ENCODE data around the gene TUFT1.

TUFT1 gene

GRCh38 chr1:151539321-151540020, 638 bp upstream of the TUFT1 start:
- no peak for DNase-seq

GRCh38 chr1:151540982-151541377, 871 bp downstream of the TUFT1 start:
- DNase-seq: no peak

GRCh38 chr1:151541752-151542151, 1.6 kb downstream of the TUFT1 start:
- no peak for DNase-seq

- no peak for DNase-seq
Observed at GRCh38 chr1:151542710-151543129, 2.6 kb downstream of the TUFT1 start.

GRCh38 chr1:151545542-151545941, 5.4 kb downstream of the TUFT1 start:
- DNase-seq: no peak

GRCh38 chr1:151546011-151546925, 6.2 kb downstream of the TUFT1 start:
- DNase-seq: no peak

- no peak for DNase-seq
Observed at GRCh38 chr1:151547119-151547899, 7.2 kb downstream of the TUFT1 start.

GRCh38 chr1:151547900-151548230, 7.8 kb downstream of the TUFT1 start:
- DNase-seq: no peak

- no peak for DNase-seq
Observed at GRCh38 chr1:151549199-151549598, 9.1 kb downstream of the TUFT1 start.

- no peak for DNase-seq
Observed at GRCh38 chr1:151553659-151554058, 13.6 kb downstream of the TUFT1 start.

GRCh38 chr1:151556052-151556451, 15.9 kb downstream of the TUFT1 start:
- DNase-seq: no peak

- DNase-seq: no peak
Observed at GRCh38 chr1:151562661-151563060, 22.6 kb downstream of the TUFT1 start.

- DNase-seq: no peak
Observed at GRCh38 chr1:151563376-151563775, 23.3 kb downstream of the TUFT1 start.

- no peak for DNase-seq
Observed at GRCh38 chr1:151565502-151566189, 25.5 kb downstream of the TUFT1 start.

GRCh38 chr1:151568626-151569088, 28.5 kb downstream of the TUFT1 start:
- no peak for DNase-seq

GRCh38 chr1:151570819-151571218, 30.7 kb downstream of the TUFT1 start:
- DNase-seq: no peak

GRCh38 chr1:151574575-151575529, 34.7 kb downstream of the TUFT1 start:
- no peak for DNase-seq

- no peak for DNase-seq
Observed at GRCh38 chr1:151577173-151577572, 37.1 kb downstream of the TUFT1 start.

GRCh38 chr1:151578941-151579340, 38.8 kb downstream of the TUFT1 start:
- no peak for DNase-seq

- DNase-seq: no peak
Observed at GRCh38 chr1:151579436-151580225, 39.5 kb downstream of the TUFT1 start.

- DNase-seq: no peak
Observed at GRCh38 chr1:151581451-151581850, 41.3 kb downstream of the TUFT1 start.
